Liver (tissue), 3 donors: Measurements from ENCODE around the gene VGF.
A peak's percentile ranks its signal among the peaks of the same experiment; 100 is the strongest.

ENCODE experiments used
- EGR1 ChIP-seq, 2 donors: IDR thresholded peaks; 2 replicates each; pipeline ENCODE4 v1.6.1; 2016 to 2018; ENCODE audit warnings: antibody characterized with exemption in 2 of 2, low read depth in 2 of 2
- FOXA1 ChIP-seq: IDR thresholded peaks from 2 replicates; pipeline ENCODE4 v1.6.1; 2016; ENCODE audit warnings: antibody characterized with exemption
- GABPA ChIP-seq, 2 donors: IDR thresholded peaks in 1 of 2; conservative IDR thresholded peaks in 1 of 2; 2 replicates each; pipeline ENCODE4 v1.6.1; 2016; ENCODE audit warnings: antibody characterized with exemption in 2 of 2, mild to moderate bottlenecking in 1 of 2, moderate library complexity in 1 of 2
- HNF4A ChIP-seq, 2 donors: conservative IDR thresholded peaks; 2 replicates each; pipeline ENCODE4 v1.6.1; 2016; ENCODE audit warnings: antibody characterized with exemption in 2 of 2, mild to moderate bottlenecking in 2 of 2
- JUND ChIP-seq, 2 donors: IDR thresholded peaks; 2 replicates each; pipeline ENCODE4 v1.6.1; 2016; ENCODE audit warnings: antibody characterized with exemption in 2 of 2
- NR2F2 ChIP-seq: IDR thresholded peaks from 2 replicates; pipeline ENCODE4 v1.6.1; 2016; ENCODE audit warnings: antibody characterized with exemption
- RAD21 ChIP-seq, 2 donors: IDR thresholded peaks; 2 replicates each; pipeline ENCODE4 v1.6.1; 2016; ENCODE audit warnings: antibody characterized with exemption in 2 of 2, mild to moderate bottlenecking in 2 of 2
- RXRA ChIP-seq, 2 donors: IDR thresholded peaks; 2 replicates each; pipeline ENCODE4 v1.6.1; 2017 to 2018; ENCODE audit warnings: antibody characterized with exemption in 2 of 2, mild to moderate bottlenecking in 1 of 2
- TAF1 ChIP-seq: conservative IDR thresholded peaks from 2 replicates; pipeline ENCODE4 v1.6.1; 2016; ENCODE audit warnings: antibody characterized with exemption, mild to moderate bottlenecking
- YY1 ChIP-seq: IDR thresholded peaks from 2 replicates; pipeline ENCODE4 v1.6.1; 2016; ENCODE audit warnings: antibody characterized with exemption, mild to moderate bottlenecking
- TF ChIP-seq, protein P1 (sequence below): IDR thresholded peaks from 2 replicates; pipeline ENCODE4 v1.6.1; 2016; ENCODE audit warnings: antibody characterized with exemption, mild to moderate bottlenecking
- TF ChIP-seq, protein P2 (sequence below): IDR thresholded peaks from 2 replicates; pipeline ENCODE4 v1.6.1; 2016; ENCODE audit warnings: antibody characterized with exemption
- TF ChIP-seq, protein P3 (sequence below): fragments of 150-350 bp; IDR thresholded peaks from 2 replicates; pipeline ENCODE4 v1.5.1; 2017; ENCODE audit warnings: improper control_type of control experiment, low read depth, low read length; ENCODE audit not compliant: missing input control
- donor health status: healthy.
- donor health status: healthy.

DNA sequence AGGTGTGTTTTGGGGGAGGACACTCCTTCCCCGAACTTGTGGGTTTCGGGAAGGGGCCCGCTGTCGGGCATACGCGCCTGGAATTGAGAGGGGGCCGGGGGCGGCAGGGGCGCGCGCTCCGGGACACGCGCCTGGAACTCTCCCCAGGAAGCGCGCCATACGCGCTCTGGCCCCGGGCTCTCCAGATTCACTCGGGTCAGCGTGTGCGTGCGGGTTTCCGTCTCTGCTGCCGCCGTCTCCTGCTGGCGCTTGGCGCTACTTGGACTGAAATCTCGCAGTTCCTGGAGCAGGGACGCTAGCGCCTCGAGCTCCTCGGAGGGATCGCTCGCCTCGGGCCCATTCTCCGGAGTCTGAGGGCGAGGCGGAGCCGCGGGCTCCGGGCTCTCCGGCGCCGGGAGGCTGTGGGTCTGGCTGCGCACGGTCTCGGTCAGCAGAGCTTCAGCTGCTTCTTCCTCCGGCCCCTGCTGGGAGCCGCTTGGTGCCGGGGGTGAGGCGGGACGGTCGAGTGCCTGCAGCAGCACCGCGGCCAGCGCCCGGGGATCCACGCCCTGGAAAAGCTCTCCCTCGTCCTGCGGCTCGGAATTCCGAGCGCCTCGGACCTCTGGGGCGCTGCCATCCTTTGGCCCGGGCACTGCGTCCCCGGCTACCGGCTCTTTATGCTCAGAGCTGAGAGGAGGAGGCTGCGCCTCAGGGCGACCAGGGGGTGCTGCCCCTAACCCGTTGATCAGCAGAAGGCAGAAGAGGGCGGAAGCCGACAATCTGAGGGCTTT lies 1.1 kb downstream of the VGF start:
- TF ChIP-seq JUND (IDR thresholded peaks at IDR 0.05) (no peak), YY1 (no peak), RAD21 (IDR thresholded peaks at IDR 0.05) (no peak), NR2F2 (no peak), TAF1 (no peak), HNF4A (conservative IDR thresholded peaks at IDR 0.05) (no peak), FOXA1 (no peak), GABPA (IDR thresholded peaks at IDR 0.05 in 1 of 2, conservative IDR thresholded peaks at IDR 0.05 in 1 of 2) (no peak), EGR1 (IDR thresholded peaks at IDR 0.05; ENCODE audit: low read depth in 2 of 2) (no peak), RXRA (IDR thresholded peaks at IDR 0.05) (no peak)
- TF ChIP-seq, protein P1, sequence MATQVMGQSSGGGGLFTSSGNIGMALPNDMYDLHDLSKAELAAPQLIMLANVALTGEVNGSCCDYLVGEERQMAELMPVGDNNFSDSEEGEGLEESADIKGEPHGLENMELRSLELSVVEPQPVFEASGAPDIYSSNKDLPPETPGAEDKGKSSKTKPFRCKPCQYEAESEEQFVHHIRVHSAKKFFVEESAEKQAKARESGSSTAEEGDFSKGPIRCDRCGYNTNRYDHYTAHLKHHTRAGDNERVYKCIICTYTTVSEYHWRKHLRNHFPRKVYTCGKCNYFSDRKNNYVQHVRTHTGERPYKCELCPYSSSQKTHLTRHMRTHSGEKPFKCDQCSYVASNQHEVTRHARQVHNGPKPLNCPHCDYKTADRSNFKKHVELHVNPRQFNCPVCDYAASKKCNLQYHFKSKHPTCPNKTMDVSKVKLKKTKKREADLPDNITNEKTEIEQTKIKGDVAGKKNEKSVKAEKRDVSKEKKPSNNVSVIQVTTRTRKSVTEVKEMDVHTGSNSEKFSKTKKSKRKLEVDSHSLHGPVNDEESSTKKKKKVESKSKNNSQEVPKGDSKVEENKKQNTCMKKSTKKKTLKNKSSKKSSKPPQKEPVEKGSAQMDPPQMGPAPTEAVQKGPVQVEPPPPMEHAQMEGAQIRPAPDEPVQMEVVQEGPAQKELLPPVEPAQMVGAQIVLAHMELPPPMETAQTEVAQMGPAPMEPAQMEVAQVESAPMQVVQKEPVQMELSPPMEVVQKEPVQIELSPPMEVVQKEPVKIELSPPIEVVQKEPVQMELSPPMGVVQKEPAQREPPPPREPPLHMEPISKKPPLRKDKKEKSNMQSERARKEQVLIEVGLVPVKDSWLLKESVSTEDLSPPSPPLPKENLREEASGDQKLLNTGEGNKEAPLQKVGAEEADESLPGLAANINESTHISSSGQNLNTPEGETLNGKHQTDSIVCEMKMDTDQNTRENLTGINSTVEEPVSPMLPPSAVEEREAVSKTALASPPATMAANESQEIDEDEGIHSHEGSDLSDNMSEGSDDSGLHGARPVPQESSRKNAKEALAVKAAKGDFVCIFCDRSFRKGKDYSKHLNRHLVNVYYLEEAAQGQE = peak; percentile 93
- TF ChIP-seq, protein P2, sequence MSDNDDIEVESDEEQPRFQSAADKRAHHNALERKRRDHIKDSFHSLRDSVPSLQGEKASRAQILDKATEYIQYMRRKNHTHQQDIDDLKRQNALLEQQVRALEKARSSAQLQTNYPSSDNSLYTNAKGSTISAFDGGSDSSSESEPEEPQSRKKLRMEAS = no peak
- TF ChIP-seq, protein P3, sequence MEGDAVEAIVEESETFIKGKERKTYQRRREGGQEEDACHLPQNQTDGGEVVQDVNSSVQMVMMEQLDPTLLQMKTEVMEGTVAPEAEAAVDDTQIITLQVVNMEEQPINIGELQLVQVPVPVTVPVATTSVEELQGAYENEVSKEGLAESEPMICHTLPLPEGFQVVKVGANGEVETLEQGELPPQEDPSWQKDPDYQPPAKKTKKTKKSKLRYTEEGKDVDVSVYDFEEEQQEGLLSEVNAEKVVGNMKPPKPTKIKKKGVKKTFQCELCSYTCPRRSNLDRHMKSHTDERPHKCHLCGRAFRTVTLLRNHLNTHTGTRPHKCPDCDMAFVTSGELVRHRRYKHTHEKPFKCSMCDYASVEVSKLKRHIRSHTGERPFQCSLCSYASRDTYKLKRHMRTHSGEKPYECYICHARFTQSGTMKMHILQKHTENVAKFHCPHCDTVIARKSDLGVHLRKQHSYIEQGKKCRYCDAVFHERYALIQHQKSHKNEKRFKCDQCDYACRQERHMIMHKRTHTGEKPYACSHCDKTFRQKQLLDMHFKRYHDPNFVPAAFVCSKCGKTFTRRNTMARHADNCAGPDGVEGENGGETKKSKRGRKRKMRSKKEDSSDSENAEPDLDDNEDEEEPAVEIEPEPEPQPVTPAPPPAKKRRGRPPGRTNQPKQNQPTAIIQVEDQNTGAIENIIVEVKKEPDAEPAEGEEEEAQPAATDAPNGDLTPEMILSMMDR = no peak
